K562 (cell line): Measurements from ENCODE around the gene SCAPER. TPM values are rescaled to one million over a fixed set of nuclear protein-coding genes. Genes with fewer than 3 reads are reported as not detected.

ENCODE experiments used
- BHLHE40 ChIP-seq: IDR thresholded peaks from 2 replicates; pipeline ENCODE4 v1.6.1; 2011; ENCODE audit warnings: low read length, improper control_type of control experiment
- E2F6 ChIP-seq, 2 experiments: IDR thresholded peaks; 2 replicates each; pipeline ENCODE4 v1.6.1; 2011; ENCODE audit warnings: borderline replicate concordance in 1 of 2, control low read depth in 1 of 2, low read depth in 1 of 2, low read length in 1 of 2, mild to moderate bottlenecking in 1 of 2, mixed read lengths in 1 of 2, moderate library complexity in 1 of 2; ENCODE audit not compliant: insufficient read depth in 1 of 2, insufficient read length in 1 of 2, poor library complexity in 1 of 2, severe bottlenecking in 1 of 2; ENCODE audit errors: extremely low read depth in 1 of 2
- E2F8 ChIP-seq: fragments of 450-650 bp; IDR thresholded peaks from 2 replicates; pipeline ENCODE4 v1.7.1; 2018; ENCODE audit warnings: mild to moderate bottlenecking, low read depth; ENCODE audit not compliant: partially characterized antibody
- FOS ChIP-seq: IDR thresholded peaks from 3 replicates; pipeline ENCODE4 v1.6.1; 2011; ENCODE audit not compliant: insufficient read length; ENCODE audit errors: extremely low read depth
- GABPB2 ChIP-seq: fragments of 250-450 bp; sonication (Bioruptor Pico); conservative IDR thresholded peaks from 2 replicates; pipeline ENCODE4 v1.5.1; 2021; ENCODE audit warnings: mild to moderate bottlenecking
- GTF2B ChIP-seq: IDR thresholded peaks from 2 replicates; pipeline ENCODE4 v1.6.1; 2011; ENCODE audit not compliant: insufficient read length; ENCODE audit errors: extremely low read depth
- MNT ChIP-seq, 2 experiments: fragments of 450-650 bp; conservative IDR thresholded peaks; 2 replicates each; pipeline ENCODE4 v1.6.1; 2017; ENCODE audit warnings: mild to moderate bottlenecking in 2 of 2, moderate library complexity in 2 of 2
- MYC ChIP-seq, 2 experiments: fragments of 250-450 bp in 1 of 2; sonication (Bioruptor Pico) in 1 of 2; IDR thresholded peaks; 2 replicates each; pipeline versions ENCODE4 v1.5.1 to v1.6.1; 2012 to 2021; ENCODE audit warnings: low read depth in 2 of 2, borderline replicate concordance in 1 of 2, improper control_type of control experiment in 1 of 2, low read length in 1 of 2, mild to moderate bottlenecking in 1 of 2, moderate library complexity in 1 of 2
- RBM34 ChIP-seq: fragments of 200-400 bp; formaldehyde crosslinking; IDR thresholded peaks from 2 replicates; pipeline ENCODE4 v1.6.1; 2018; ENCODE audit warnings: low read length, borderline replicate concordance; ENCODE audit not compliant: insufficient read depth
- ZNF407 ChIP-seq: fragments of 450-650 bp; IDR thresholded peaks from 2 replicates; pipeline ENCODE4 v1.6.1; 2016; ENCODE audit warnings: low read depth
- polyA plus RNA-seq, 8 experiments: library from polyadenylated mRNA; depleted of rRNA in 4 of 8; stranded (reverse) in 5 of 8; unstranded in 3 of 8; fragments of >200 nt; fragmentation: Nextera tagmentation in 2 of 8; fragmentation: Illumina TruSeq in 1 of 8; extraction: Ambion mirVana in 2 of 8; extraction: Trizol in 1 of 8; gene quantifications; 2 replicates each; pipeline versions ENCODE4 v1.2.1 to v1.2.3, GENCODE V29; 2011 to 2014; ENCODE audit warnings: inconsistent platforms in 1 of 8, missing spikeins in 1 of 8
- total RNA-seq, 7 experiments: library from RNA; depleted of rRNA in 6 of 7; stranded (reverse); fragments of >200 nt in 6 of 7; fragmentation: Illumina TruSeq in 2 of 7; extraction: Trizol in 2 of 7; gene quantifications; 2 replicates each; pipeline versions ENCODE4 v1.2.1 to v1.2.3, GENCODE V29; 2011 to 2021; ENCODE audit warnings: low replicate concordance in 1 of 7

Gene SCAPER
- total and polyA plus RNA-seq, 9 of the 15 experiments (the other 6 are each of a cell fraction or from before 2014, with no cell fraction given), result 1.3 to 5.7 (median 3.2) TPM

GRCh38 chr15:76931397-76932134, 26.4 kb upstream of the SCAPER start, which contains the start of gene RCN2 (continued):
- TF ChIP-seq ZNF407, result no peak
- no peak for TF ChIP-seq GTF2B
- TF ChIP-seq E2F8, result no peak
- TF ChIP-seq MYC (IDR thresholded peaks at IDR 0.05; ENCODE audit: low read depth, low read length), result peak; percentile 60; the same call in 1 of the 2 replicates
- no peak for TF ChIP-seq MYC (CRISPR knock-in tag; IDR thresholded peaks at IDR 0.05; ENCODE audit: borderline replicate concordance, low read depth)
- TF ChIP-seq RBM34, result 0 out of 2 replicates have a peak, but pooled peaks have one; percentile 61
- TF ChIP-seq BHLHE40, result no peak
- no peak for TF ChIP-seq GABPB2 (CRISPR knock-in tag)
- peak; percentile 90 for TF ChIP-seq FOS
- TF ChIP-seq E2F6 (IDR thresholded peaks at IDR 0.05; ENCODE audit: borderline replicate concordance in 1 of 2, extremely low read depth in 1 of 2, insufficient read depth in 1 of 2, insufficient read length in 1 of 2, low read depth in 1 of 2, low read length in 1 of 2, poor library complexity in 1 of 2, severe bottlenecking in 1 of 2), result peak; percentile 49 to 69
- no peak; a peak in 1 of 4 replicates for TF ChIP-seq MNT (conservative IDR thresholded peaks at IDR 0.05)
